Stimulated activated CD8-positive, alpha-beta memory T cell treated with anti-CD3 and anti-CD28 coated beads, Interleukin-4, amount 100 ng/mL, for 48 hours (primary cell): ENCODE data around the gene KDM7A.
A peak's percentile ranks its signal among the peaks of the same experiment; 100 is the strongest.

Experiments
- DNase-seq: peaks from one replicate; pipeline ENCODE4 v3.0.0-alpha.2; 2020

Gene KDM7A

GRCh38 chr7:140053812-140054539, 122.8 kb downstream of the KDM7A start:
- no peak for DNase-seq

GRCh38 chr7:140051820-140052219, 125.0 kb downstream of the KDM7A start:
- no peak for DNase-seq

GRCh38 chr7:140050100-140050499, 126.7 kb downstream of the KDM7A start:
- DNase-seq: no peak

GRCh38 chr7:140049339-140050024, 127.3 kb downstream of the KDM7A start:
- DNase-seq: no peak

- DNase-seq: no peak
Observed at GRCh38 chr7:140048989-140049338, 127.8 kb downstream of the KDM7A start.

- DNase-seq: no peak
Observed at GRCh38 chr7:140048138-140048537, 128.6 kb downstream of the KDM7A start.

- DNase-seq: no peak
Observed at GRCh38 chr7:140047197-140047596, 129.6 kb downstream of the KDM7A start.

GRCh38 chr7:140045697-140046096, 131.1 kb downstream of the KDM7A start:
- no peak for DNase-seq

- DNase-seq: no peak
Observed at GRCh38 chr7:140044251-140044650, 132.5 kb downstream of the KDM7A start.

GRCh38 chr7:140042386-140042670, 134.5 kb downstream of the KDM7A start:
- peak; percentile 10 for DNase-seq

- DNase-seq: no peak
Observed at GRCh38 chr7:140041659-140042385, 135.0 kb downstream of the KDM7A start.

GRCh38 chr7:140039896-140040295, 136.9 kb downstream of the KDM7A start:
- peak; percentile 5 for DNase-seq

GRCh38 chr7:140039066-140039465, 137.7 kb downstream of the KDM7A start:
- no peak for DNase-seq

GRCh38 chr7:140036224-140036962, 140.4 kb downstream of the KDM7A start:
- DNase-seq: peak; percentile 26

- no peak for DNase-seq
Observed at GRCh38 chr7:140035400-140036223, 141.2 kb downstream of the KDM7A start.
